NB4 (cell line): ENCODE data around the gene CDR2.

Experiments used
- DNase-seq: peaks from one replicate; pipeline ENCODE4 v3.0.0; 2010; ENCODE audit warnings: low read depth
- H3K4me3 ChIP-seq: one replicate; pipeline ENCODE4 v1.5.1; 2011; ENCODE audit warnings: mild to moderate bottlenecking, low read depth, low read length, moderate library complexity
- CTCF ChIP-seq: IDR thresholded peaks from one replicate; pipeline ENCODE4 v1.5.1; 2012; ENCODE audit warnings: low read depth, low read length
- MAX ChIP-seq: IDR thresholded peaks from 2 replicates; pipeline ENCODE4 v1.6.1; 2011; ENCODE audit warnings: low read depth, low read length
- MYC ChIP-seq: IDR thresholded peaks from 2 replicates; pipeline ENCODE4 v1.6.1; 2011; ENCODE audit warnings: low read depth, low read length
- POLR2A ChIP-seq: IDR thresholded peaks from 2 replicates; pipeline ENCODE4 v1.6.1; 2011; ENCODE audit warnings: mild to moderate bottlenecking; ENCODE audit not compliant: insufficient read length; ENCODE audit errors: extremely low read depth

The CDR2 gene

GRCh38 chr16:22383827-22384226, 9.4 kb upstream of the CDR2 start:
- H3K4me3 ChIP-seq, result no peak overlapping the region
- DNase-seq, result no peak
- no peak for TF ChIP-seq MYC
- TF ChIP-seq MAX, result no peak
- no peak for TF ChIP-seq CTCF
- TF ChIP-seq POLR2A, result no peak

- no peak overlapping the region for H3K4me3 ChIP-seq
- no peak for DNase-seq
- TF ChIP-seq POLR2A, result no peak
- TF ChIP-seq CTCF, result no peak
- TF ChIP-seq MAX, result no peak
- TF ChIP-seq MYC, result no peak
These were observed 7.0 kb upstream of the CDR2 start for GRCh38 chr16:22381392-22381791.

- no peak for TF ChIP-seq MYC
- TF ChIP-seq MAX, result no peak
- no peak for TF ChIP-seq POLR2A
- no peak for TF ChIP-seq CTCF
- H3K4me3 ChIP-seq, result no peak overlapping the region
- no peak for DNase-seq
These were observed 6.1 kb upstream of the CDR2 start for GRCh38 chr16:22380529-22380928.

- no peak for TF ChIP-seq MAX
- no peak for TF ChIP-seq CTCF
- no peak for TF ChIP-seq MYC
- no peak for TF ChIP-seq POLR2A
- no peak overlapping the region for H3K4me3 ChIP-seq
- DNase-seq, result no peak
These were observed 5.2 kb upstream of the CDR2 start for GRCh38 chr16:22379656-22380055.

- no peak for DNase-seq
- TF ChIP-seq POLR2A, result no peak
- no peak for TF ChIP-seq MAX
- no peak for TF ChIP-seq CTCF
- no peak for TF ChIP-seq MYC
- no peak overlapping the region for H3K4me3 ChIP-seq
These were observed 1.7 kb upstream of the CDR2 start for GRCh38 chr16:22375963-22376640.
